Central memory CD8-positive, alpha-beta T cell (primary cell): ENCODE data around the gene SP140L.
"Not testable (repeated sequence)": the region's sequence is repeated elsewhere in the genome, so short reads cannot be mapped to it uniquely, and the experiment has no call there.

Source experiments
- ATAC-seq: fragments of 150-1000 bp; cut with Tn5 transposase; replicated peaks from 2 replicates; pipeline ENCODE4 v1.10.0; 2022; ENCODE audit warnings: mild to moderate bottlenecking, moderate FRiP score, moderate number of reproducible peaks; ENCODE audit not compliant: poor library complexity, severe bottlenecking; ENCODE audit errors: extremely low read depth
- DNase-seq, 2 donors: peaks; one replicate each; pipeline ENCODE4 v3.0.0; 2021; ENCODE audit warnings: low spot score in 2 of 2
- H3K27ac Mint-ChIP-seq: one replicate; pipeline ENCODE4 v1.8.0; 2022; ENCODE audit warnings: low read depth, mild to moderate bottlenecking, moderate library complexity, mixed read lengths
- H3K27me3 Mint-ChIP-seq: one replicate; pipeline ENCODE4 v1.8.0; 2022; ENCODE audit warnings: mixed read lengths
- H3K36me3 Mint-ChIP-seq: one replicate; pipeline ENCODE4 v1.8.0; 2022; ENCODE audit warnings: mild to moderate bottlenecking, moderate library complexity, mixed read lengths; ENCODE audit not compliant: insufficient read depth
- H3K4me1 Mint-ChIP-seq: one replicate; pipeline ENCODE4 v1.8.0; 2022; ENCODE audit warnings: mixed read lengths
- H3K4me3 Mint-ChIP-seq: one replicate; pipeline ENCODE4 v1.8.0; 2022; ENCODE audit warnings: mild to moderate bottlenecking, moderate library complexity, mixed read lengths
- H3K9me3 Mint-ChIP-seq: one replicate; pipeline ENCODE4 v1.8.0; 2022; ENCODE audit warnings: mixed read lengths

SP140L gene

DNA sequence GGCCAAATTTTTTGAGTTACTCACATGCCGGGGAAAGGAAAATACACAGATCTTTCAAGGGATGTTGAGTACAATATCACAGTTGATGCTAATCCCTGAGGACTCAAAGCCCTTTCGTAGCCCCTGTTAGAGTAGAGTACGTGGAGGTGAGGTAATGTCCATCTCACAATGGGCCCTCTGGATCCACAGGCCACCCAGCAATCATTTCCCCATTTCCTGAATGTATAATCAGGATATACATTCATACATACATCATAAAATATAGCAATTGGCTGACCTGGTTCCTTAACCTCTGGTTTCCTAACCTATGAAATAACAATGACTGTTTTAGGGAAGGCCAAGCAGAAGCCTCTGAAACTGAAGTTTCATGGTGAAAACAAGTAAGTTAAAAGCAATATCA is 78.8 kb downstream of the SP140L start:
- H3K36me3 Mint-ChIP-seq = peaks cover 13% of the 10 kb centered on the region
- no peaks in the 10 kb centered on the region for H3K9me3 Mint-ChIP-seq
- no peak overlapping the region for H3K27ac Mint-ChIP-seq
- ATAC-seq = no peak
- no peak for DNase-seq
- no peak overlapping the region for H3K4me3 Mint-ChIP-seq
- peaks cover 17% of the 10 kb centered on the region for H3K4me1 Mint-ChIP-seq
- no peaks in the 10 kb centered on the region for H3K27me3 Mint-ChIP-seq

DNA sequence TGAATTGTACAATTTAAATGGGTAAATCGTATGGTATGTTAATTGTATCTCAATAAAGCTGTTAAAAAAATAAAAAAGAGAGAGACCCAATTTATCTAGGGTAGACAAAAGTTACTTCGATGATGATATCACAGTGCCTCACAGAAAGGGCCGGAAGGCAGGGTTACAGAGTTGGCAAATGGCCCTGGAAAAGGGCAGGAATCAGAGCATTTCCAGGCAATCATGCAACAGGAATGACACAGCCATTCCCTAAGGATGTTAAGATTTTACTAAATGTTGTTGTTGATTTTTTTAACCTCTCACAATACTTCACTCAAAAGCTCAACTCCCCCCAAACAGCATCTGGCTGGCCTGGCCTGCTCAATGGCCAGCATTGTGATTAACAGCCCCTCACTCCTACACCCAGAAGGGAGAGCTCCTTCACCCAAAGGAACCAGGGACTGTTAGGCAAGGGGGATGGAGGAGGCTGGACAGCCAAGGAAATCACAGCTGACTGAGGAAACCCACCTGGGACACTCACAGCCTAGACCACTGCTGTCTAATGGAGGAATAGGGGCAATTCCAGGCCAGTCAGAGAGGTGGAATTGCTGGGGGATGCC is 81.3 kb downstream of the SP140L start:
- Mint-ChIP-seq H3K4me1 (peaks cover 37% of the 10 kb centered on the region), H3K4me3 (no peak overlapping the region)
- no peak for DNase-seq

DNA sequence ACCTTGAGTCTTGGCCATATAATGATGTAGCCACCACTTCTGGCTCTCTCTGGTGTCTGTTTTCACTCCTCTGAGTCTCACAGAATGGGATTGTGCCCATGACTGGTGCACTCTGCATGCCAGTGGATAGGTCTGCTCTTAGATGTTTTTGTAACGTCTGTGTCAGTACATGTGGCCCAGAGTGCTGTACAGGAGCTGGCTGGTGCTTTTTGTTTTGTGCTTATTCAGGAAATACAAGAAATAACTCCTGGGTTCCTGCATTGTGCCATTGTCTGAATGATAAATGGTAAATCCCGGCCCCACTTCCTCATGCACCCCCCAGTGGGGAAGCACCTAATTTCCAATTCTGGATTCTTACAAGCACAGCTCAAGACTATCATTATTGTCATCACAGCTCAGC is 82.3 kb downstream of the SP140L start:
- not testable (repeated sequence) for ATAC-seq, H3K4me3 Mint-ChIP-seq, H3K9me3 Mint-ChIP-seq, H3K27ac Mint-ChIP-seq, H3K27me3 Mint-ChIP-seq, DNase-seq
- Mint-ChIP-seq H3K4me1 (peaks cover 45% of the 10 kb centered on the region), H3K36me3 (peaks cover 14% of the 10 kb centered on the region)

More for the DNA sequence above, 81.3 kb downstream of the SP140L start:
- Mint-ChIP-seq H3K27me3 (no peaks in the 10 kb centered on the region), H3K9me3 (no peaks in the 10 kb centered on the region), H3K27ac (no peak overlapping the region), H3K36me3 (peaks cover 16% of the 10 kb centered on the region)
- no peak for ATAC-seq

DNA sequence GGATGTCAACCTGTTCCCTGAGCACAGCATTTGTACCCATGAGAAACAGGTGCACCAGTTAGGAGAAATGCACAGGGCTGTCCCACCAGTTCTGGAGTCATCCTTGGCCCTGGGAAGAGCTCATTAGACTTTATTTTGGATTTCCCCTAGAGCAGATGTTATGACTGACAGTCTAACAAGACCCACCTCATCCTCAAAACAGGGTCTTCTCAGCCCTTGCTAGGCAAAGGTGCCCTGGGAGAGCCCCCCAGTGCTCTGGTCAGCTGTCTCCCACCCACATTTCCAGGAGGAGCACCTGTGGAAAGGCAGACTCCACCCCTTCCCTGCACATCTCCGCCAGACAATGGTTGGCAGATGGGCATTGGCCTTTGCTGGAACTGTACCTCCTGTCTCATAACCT is 83.3 kb downstream of the SP140L start:
- H3K4me1 Mint-ChIP-seq = peaks cover 54% of the 10 kb centered on the region
- no peak overlapping the region for H3K4me3 Mint-ChIP-seq
- H3K9me3 Mint-ChIP-seq = no peaks in the 10 kb centered on the region
- no peak for DNase-seq
- no peak for ATAC-seq
- H3K36me3 Mint-ChIP-seq = peaks cover 14% of the 10 kb centered on the region
- no peaks in the 10 kb centered on the region for H3K27me3 Mint-ChIP-seq
- peak overlapping the region; percentile 99 for H3K27ac Mint-ChIP-seq

DNA sequence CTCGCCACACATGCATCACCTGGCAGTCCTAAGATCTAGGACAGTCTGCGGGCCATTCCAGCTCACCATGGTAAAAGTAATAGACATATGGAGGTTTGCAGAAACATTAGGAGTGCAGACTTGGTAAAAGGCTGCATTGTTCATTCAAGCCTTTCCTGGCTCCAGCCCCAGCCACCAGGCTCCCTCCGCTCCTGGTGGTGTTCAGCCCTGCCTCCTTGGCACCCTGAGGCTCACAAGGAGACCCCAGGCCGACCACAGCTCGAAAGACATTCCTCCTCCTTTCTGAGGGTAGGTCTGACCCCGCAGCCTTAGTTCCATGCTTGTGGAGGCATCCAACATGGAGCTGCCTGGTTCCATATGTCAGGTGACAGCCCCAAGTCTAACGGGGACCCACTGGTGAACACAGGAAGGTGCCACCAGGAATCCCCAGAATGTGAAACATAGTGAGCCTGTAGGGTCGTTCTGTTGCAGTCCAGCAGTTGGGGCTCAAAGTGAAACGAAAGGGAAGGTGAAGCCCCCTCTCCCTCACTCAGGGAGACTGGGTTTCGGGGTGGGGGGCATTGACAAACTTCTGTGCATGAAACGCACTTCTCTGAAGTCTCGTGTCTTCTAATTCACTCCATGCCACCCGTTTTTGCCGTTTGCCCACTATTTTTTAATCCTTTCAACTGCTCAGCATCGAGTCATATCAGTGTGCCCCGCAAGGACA is 84.0 kb downstream of the SP140L start:
- H3K27me3 Mint-ChIP-seq = no peaks in the 10 kb centered on the region
- DNase-seq (no peak), ATAC-seq (peak; percentile 16)
- H3K4me1 Mint-ChIP-seq = peaks cover 61% of the 10 kb centered on the region
- no peaks in the 10 kb centered on the region for H3K9me3 Mint-ChIP-seq
- H3K27ac Mint-ChIP-seq = peak overlapping the region; percentile 99
- H3K36me3 Mint-ChIP-seq = peaks cover 13% of the 10 kb centered on the region
- H3K4me3 Mint-ChIP-seq = peak overlapping the region; percentile 100

DNA sequence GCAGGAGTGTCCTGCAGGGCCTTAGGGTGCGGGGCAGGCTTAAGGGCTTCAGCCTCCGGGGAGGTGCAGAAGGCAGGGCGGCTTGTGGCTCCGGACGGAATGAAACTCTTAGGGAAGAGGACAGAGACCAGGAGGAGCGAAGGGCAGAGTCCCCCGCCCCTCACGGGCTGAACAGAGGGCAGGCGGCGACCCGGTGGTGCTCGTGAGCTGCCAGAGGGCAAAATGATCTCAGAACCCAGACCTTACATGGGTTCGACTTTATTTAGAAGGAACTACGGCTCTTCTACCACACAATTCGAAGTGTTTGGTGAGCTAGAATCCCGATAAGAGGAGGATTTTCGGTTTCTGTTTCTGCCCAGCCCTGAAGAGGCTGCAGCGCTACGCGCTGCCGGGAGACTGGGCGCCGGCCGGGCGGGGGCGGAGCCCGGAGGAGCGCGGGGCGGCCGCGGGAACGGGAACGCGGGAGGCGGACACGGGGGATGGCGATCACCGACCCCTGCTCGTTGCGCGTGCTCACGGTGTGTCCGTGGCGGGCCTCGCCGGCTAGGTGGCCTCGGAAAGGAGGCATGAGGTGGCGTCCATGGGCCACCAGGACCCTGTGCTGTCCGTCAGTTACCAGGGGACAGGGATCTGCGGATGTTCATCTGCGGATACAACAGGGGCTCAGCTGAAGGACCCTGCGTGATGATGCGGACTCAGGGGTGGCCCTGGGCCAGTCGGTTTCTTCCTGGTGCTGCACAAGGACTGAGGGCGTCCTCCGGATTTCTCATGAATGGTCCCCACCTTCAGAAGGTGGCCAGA is 84.8 kb downstream of the SP140L start:
- Mint-ChIP-seq H3K36me3 (peaks cover 16% of the 10 kb centered on the region), H3K27ac (peak overlapping the region; percentile 99), H3K9me3 (no peaks in the 10 kb centered on the region), H3K4me3 (peak overlapping the region; percentile 100), H3K4me1 (peaks cover 62% of the 10 kb centered on the region), H3K27me3 (no peaks in the 10 kb centered on the region)
- peak; percentile 74 for ATAC-seq
- DNase-seq = peak; percentile 39 to 42

DNA sequence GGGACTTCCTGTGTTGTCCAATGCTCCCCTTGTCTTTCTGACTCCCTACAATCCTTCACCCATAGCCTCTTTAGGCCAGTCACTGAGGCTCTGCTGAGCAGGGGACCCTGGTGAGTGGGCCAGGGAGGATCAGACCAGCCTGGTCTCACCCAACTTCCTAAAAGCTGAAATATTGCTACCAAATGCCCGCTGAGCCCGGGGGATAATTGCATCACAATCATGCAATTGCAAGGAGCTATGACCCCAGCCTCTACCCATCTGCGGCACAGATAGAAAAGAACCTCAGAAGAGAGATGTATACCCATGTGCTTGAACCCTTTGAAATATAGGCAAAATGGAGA is 85.3 kb downstream of the SP140L start:
- H3K4me3 Mint-ChIP-seq = peak overlapping the region; percentile 100
- peak overlapping the region; percentile 99 for H3K27ac Mint-ChIP-seq
- no peaks in the 10 kb centered on the region for H3K9me3 Mint-ChIP-seq
- ATAC-seq = no peak
- H3K27me3 Mint-ChIP-seq = no peaks in the 10 kb centered on the region
- peaks cover 16% of the 10 kb centered on the region for H3K36me3 Mint-ChIP-seq
- DNase-seq = no peak
- peaks cover 60% of the 10 kb centered on the region for H3K4me1 Mint-ChIP-seq

DNA sequence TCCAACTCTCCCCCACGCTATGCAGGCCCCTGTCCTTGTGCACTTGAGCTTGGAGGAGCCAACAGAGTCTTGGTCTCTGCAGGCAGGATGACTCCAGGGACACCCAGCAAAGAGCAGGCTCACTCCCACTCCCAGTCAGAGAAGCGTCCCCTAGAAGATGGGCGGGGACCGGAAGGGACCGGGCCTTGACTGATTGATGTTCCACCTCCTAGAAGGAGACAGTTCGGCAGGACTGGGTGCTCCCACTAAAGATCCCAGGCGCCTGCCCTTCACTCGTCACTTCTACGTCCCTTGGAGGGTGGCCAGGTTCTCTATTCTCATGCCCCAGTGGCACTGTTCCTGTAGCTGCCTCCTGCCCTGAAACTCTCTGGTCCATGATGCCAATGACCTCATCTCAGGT is 85.9 kb downstream of the SP140L start:
- H3K4me3 Mint-ChIP-seq = peak overlapping the region; percentile 100
- no peak for DNase-seq
- peak overlapping the region; percentile 99 for H3K27ac Mint-ChIP-seq
- no peak for ATAC-seq
- H3K36me3 Mint-ChIP-seq = peaks cover 16% of the 10 kb centered on the region
- H3K27me3 Mint-ChIP-seq = no peaks in the 10 kb centered on the region
- H3K4me1 Mint-ChIP-seq = peaks cover 60% of the 10 kb centered on the region
- H3K9me3 Mint-ChIP-seq = no peaks in the 10 kb centered on the region

DNA sequence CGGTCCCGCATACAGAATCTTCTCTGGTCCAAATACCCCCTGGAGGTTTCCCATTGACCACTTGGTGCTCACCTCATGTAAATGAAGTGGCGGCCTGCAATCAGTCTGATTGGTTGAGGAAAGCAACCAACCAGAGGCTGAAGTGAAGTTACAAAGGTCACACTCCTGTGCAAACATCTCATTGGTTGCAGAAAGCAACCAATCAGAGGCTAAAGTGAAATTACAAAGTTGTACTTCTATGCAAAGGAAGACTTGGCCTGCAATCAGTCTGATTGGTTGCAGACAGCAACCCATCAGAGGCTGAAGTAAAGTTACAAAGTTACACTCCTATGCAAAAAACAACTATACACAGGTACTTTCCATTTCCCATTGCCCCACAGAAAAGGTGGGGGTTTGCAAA is 86.5 kb downstream of the SP140L start:
- Mint-ChIP-seq H3K4me3 (peak overlapping the region; percentile 100), H3K36me3 (peaks cover 20% of the 10 kb centered on the region), H3K9me3 (no peaks in the 10 kb centered on the region), H3K4me1 (peaks cover 62% of the 10 kb centered on the region), H3K27me3 (no peaks in the 10 kb centered on the region), H3K27ac (peak overlapping the region; percentile 99)
- no peak for ATAC-seq
- no peak for DNase-seq

DNA sequence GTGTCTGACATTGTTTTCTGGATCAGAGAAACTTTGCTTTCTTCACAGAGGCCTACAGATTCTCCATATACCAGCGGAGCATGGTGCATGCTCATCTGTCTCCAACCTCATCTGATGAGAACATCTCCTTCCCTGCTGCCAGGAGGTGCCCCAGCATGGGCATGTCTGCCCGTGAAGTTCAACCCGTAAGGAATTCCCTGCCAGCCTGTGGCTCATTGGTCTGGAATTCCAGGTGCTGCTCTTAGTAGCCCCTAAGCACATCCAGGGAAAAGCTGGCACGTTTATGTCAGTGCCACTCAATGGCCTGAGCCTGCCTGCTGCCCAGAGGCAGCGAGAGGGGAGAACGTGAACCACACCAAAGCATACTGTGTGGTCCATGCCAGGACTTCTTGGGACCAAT is 87.3 kb downstream of the SP140L start:
- Mint-ChIP-seq H3K27ac (no peak overlapping the region), H3K9me3 (no peaks in the 10 kb centered on the region), H3K4me1 (peaks cover 70% of the 10 kb centered on the region), H3K27me3 (no peaks in the 10 kb centered on the region), H3K36me3 (peaks cover 27% of the 10 kb centered on the region), H3K4me3 (no peak overlapping the region)
- DNase-seq (no peak), ATAC-seq (no peak)

DNA sequence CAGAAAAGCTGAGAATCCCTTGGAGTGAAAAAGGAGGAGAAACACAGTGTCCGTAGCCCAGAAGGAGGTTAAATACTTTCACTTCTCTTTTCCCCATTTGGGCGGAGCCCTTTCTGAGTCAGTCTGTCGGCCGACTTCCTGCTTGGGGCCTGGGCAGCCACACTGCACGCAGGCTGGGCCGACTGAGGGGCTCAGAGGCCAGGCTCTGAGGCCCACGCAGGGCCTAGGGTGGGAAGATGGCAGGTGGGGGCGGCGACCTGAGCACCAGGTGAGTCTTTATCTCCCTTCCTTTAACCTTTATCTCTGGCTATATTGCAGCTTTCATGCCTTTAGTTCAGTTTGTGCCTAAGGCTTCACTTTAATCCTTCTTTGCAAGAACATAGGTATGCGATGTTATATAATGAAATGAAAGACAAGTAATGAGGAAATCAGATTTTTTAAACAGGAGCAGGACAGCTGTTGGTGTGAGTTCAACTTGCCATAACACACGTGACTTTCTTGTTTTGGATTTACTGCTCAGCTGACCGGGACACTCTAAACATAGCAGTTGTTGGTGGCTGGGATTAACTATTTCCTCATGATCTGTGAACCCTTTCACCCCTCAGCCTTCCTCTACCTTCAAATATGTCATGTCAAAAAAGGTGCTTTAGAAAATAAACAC is 89.2 kb downstream of the SP140L start, which contains the start of gene SP100:
Gene SP100, plus strand, starts transcription at position 141 of the 661 bp plus-strand sequence. Its CDS starts 96 bp downstream, at position 237.
- peaks cover 33% of the 10 kb centered on the region for H3K36me3 Mint-ChIP-seq
- peak; percentile 83 for ATAC-seq
- H3K4me3 Mint-ChIP-seq = peak within 1 kb of the TSS; percentile 89
- peaks cover 79% of the 10 kb centered on the region for H3K4me1 Mint-ChIP-seq
- H3K27me3 Mint-ChIP-seq = no peaks in the 10 kb centered on the region
- peak within 1 kb of the TSS; percentile 97 for H3K27ac Mint-ChIP-seq
- H3K9me3 Mint-ChIP-seq = no peaks in the 10 kb centered on the region
- DNase-seq = peak; percentile 47 to 67

DNA sequence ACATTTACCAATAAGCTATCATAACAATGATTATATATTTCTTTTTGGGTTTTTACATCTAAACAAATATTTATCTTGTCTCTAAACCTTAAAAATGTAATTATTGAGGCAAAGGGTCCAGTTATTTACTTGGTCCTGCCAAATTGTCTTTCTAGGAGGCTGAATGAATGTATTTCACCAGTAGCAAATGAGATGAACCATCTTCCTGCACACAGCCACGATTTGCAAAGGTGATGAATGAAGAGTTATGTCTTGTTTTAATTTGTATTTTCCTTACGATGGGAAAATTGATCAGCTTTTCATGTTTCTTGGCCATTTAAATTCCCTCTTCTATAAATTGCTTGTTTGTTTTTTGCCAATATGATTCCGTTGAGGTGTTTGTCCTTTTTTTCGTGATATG is 90.4 kb downstream of the SP140L start:
- H3K4me1 Mint-ChIP-seq = peaks cover 84% of the 10 kb centered on the region
- peak overlapping the region; percentile 91 for H3K27ac Mint-ChIP-seq
- ATAC-seq = no peak
- DNase-seq = no peak
- H3K27me3 Mint-ChIP-seq = no peaks in the 10 kb centered on the region
- peaks cover 32% of the 10 kb centered on the region for H3K36me3 Mint-ChIP-seq
- H3K4me3 Mint-ChIP-seq = peak overlapping the region; percentile 80
- H3K9me3 Mint-ChIP-seq = no peaks in the 10 kb centered on the region
